GM19372 (cell line): ENCODE measurements around the gene CAVIN1.
"Not testable (repeated sequence)": the region's sequence is repeated elsewhere in the genome, so short reads cannot be mapped to it uniquely, and the experiment has no call there.

Experiments
- ATAC-seq: cut with Tn5 transposase; IDR thresholded peaks from one replicate; pipeline ENCODE4 v1.9.1; 2021; ENCODE audit warnings: mild to moderate bottlenecking, low read depth, moderate library complexity; ENCODE audit not compliant: unreplicated experiment

The CAVIN1 gene

GRCh38 chr17:42431758-42432161, 8.7 kb upstream of the CAVIN1 start:
- no peak for ATAC-seq

GRCh38 chr17:42429726-42430447, 6.8 kb upstream of the CAVIN1 start:
- ATAC-seq: no peak

- no peak for ATAC-seq
Observed at GRCh38 chr17:42428141-42428944, 5.3 kb upstream of the CAVIN1 start.

GRCh38 chr17:42424991-42425610, 2.0 kb upstream of the CAVIN1 start:
- no peak for ATAC-seq

GRCh38 chr17:42423766-42424165, 710 bp upstream of the CAVIN1 start:
- no peak for ATAC-seq

GRCh38 chr17:42422412-42422957, 571 bp downstream of the CAVIN1 start:
- no peak for ATAC-seq

GRCh38 chr17:42421507-42422338, 1.3 kb downstream of the CAVIN1 start:
- no peak for ATAC-seq

GRCh38 chr17:42421136-42421506, 1.9 kb downstream of the CAVIN1 start:
- ATAC-seq: no peak

- ATAC-seq: not testable (repeated sequence)
Observed at GRCh38 chr17:42417981-42418380, 5.1 kb downstream of the CAVIN1 start.

- ATAC-seq: no peak
Observed at GRCh38 chr17:42414704-42415409, 8.2 kb downstream of the CAVIN1 start.

GRCh38 chr17:42413464-42414040, 9.5 kb downstream of the CAVIN1 start:
- no peak for ATAC-seq

GRCh38 chr17:42411905-42412679, 11.0 kb downstream of the CAVIN1 start:
- no peak for ATAC-seq

- no peak for ATAC-seq
Observed at GRCh38 chr17:42411361-42411760, 11.7 kb downstream of the CAVIN1 start.

GRCh38 chr17:42410319-42410685, 12.8 kb downstream of the CAVIN1 start:
- ATAC-seq: no peak

GRCh38 chr17:42409523-42410318, 13.3 kb downstream of the CAVIN1 start:
- ATAC-seq: no peak

GRCh38 chr17:42408061-42408460, 15.0 kb downstream of the CAVIN1 start:
- ATAC-seq: no peak

- ATAC-seq: no peak
Observed at GRCh38 chr17:42407289-42407836, 15.7 kb downstream of the CAVIN1 start.
